CD14-positive monocyte (primary cell): ENCODE results near the gene TMEM132D. TPM values are rescaled to one million over a fixed set of nuclear protein-coding genes. Genes with fewer than 3 reads are reported as not detected.
A peak's percentile ranks its signal among the peaks of the same experiment; 100 is the strongest.

Experiments used
- DNase-seq, 3 donors: peaks; one replicate each; pipeline ENCODE4 v3.0.0-alpha.2; 2011 to 2022
- H2AFZ ChIP-seq: 2 replicates; pipeline ENCODE4 v1.6.0; 2012; ENCODE audit warnings: mild to moderate bottlenecking, low read depth, low read length, inconsistent platforms; ENCODE audit not compliant: insufficient read depth, poor library complexity, severe bottlenecking
- H3K27ac ChIP-seq, 2 donors: 1 replicate in 1 of 2; 2 replicates in 1 of 2; pipeline ENCODE4 v1.5.1; 2012 to 2013; ENCODE audit warnings: low read length in 2 of 2, control low read depth in 1 of 2, inconsistent platforms in 1 of 2, low read depth in 1 of 2, mild to moderate bottlenecking in 1 of 2
- H3K27me3 ChIP-seq, 2 donors: one replicate each; pipeline versions ENCODE4 v1.6.0 to v1.6.1; 2011 to 2013; ENCODE audit warnings: low read length in 2 of 2; ENCODE audit not compliant: control insufficient read depth in 2 of 2, insufficient read depth in 2 of 2
- H3K36me3 ChIP-seq, 2 donors: replicated peaks in 1 of 2; 1 replicate in 1 of 2; 2 replicates in 1 of 2; pipeline versions ENCODE4 v1.5.1 to v1.6.1; 2012 to 2013; ENCODE audit warnings: low read length in 2 of 2, control low read depth in 1 of 2, inconsistent platforms in 1 of 2, mild to moderate bottlenecking in 1 of 2; ENCODE audit not compliant: insufficient read depth in 2 of 2, control insufficient read depth in 1 of 2
- H3K4me1 ChIP-seq, 2 donors: 1 replicate in 1 of 2; 2 replicates in 1 of 2; pipeline versions ENCODE4 v1.5.1 to v1.6.1; 2012 to 2013; ENCODE audit warnings: low read length in 2 of 2, control low read depth in 1 of 2, inconsistent platforms in 1 of 2, mild to moderate bottlenecking in 1 of 2, moderate library complexity in 1 of 2; ENCODE audit not compliant: insufficient read depth in 2 of 2, control insufficient read depth in 1 of 2
- H3K4me2 ChIP-seq: replicated peaks from 2 replicates; pipeline ENCODE3; 2012; ENCODE audit warnings: low read length, moderate library complexity, mild to moderate bottlenecking; ENCODE audit not compliant: poor library complexity, severe bottlenecking; ENCODE audit errors: extremely low read depth
- H3K4me3 ChIP-seq, 3 experiments: fragments of 200-600 bp in 1 of 3; sonication (generic) in 1 of 3; replicated peaks in 1 of 3; 1 replicate in 2 of 3; 2 replicates in 1 of 3; pipeline ENCODE4 v1.5.1; 2011 to 2013; ENCODE audit warnings: low read length in 3 of 3, mild to moderate bottlenecking in 3 of 3, control low read depth in 2 of 3, low read depth in 2 of 3, inconsistent platforms in 1 of 3, moderate library complexity in 1 of 3
- H3K79me2 ChIP-seq: 2 replicates; pipeline ENCODE4 v1.6.0; 2012; ENCODE audit warnings: mild to moderate bottlenecking, control low read depth, inconsistent platforms, low read length, moderate library complexity; ENCODE audit not compliant: insufficient read depth
- H3K9ac ChIP-seq: 2 replicates; pipeline ENCODE4 v1.6.0; 2017; ENCODE audit warnings: low read length, mild to moderate bottlenecking; ENCODE audit not compliant: insufficient read depth, poor library complexity, severe bottlenecking
- H3K9me3 ChIP-seq, 2 donors: replicated peaks in 1 of 2; 1 replicate in 1 of 2; 2 replicates in 1 of 2; pipeline versions ENCODE4 v1.5.1 to v1.6.1; 2012 to 2013; ENCODE audit warnings: low read length in 2 of 2, control low read depth in 1 of 2; ENCODE audit not compliant: control insufficient read depth in 1 of 2, insufficient read depth in 1 of 2
- H4K20me1 ChIP-seq: 2 replicates; pipeline ENCODE4 v1.6.0; 2012; ENCODE audit warnings: mild to moderate bottlenecking, low read length, control low read depth, moderate library complexity; ENCODE audit not compliant: insufficient read depth
- H3K27ac Mint-ChIP-seq, 7 donors: one replicate each; pipeline ENCODE4 v1.8.0; 2020; ENCODE audit warnings: mild to moderate bottlenecking in 7 of 7, mixed read lengths in 7 of 7, moderate library complexity in 6 of 7, inconsistent platforms in 2 of 7
- H3K27me3 Mint-ChIP-seq, 3 donors: one replicate each; pipeline ENCODE4 v1.8.0; 2021 to 2022; ENCODE audit warnings: low read depth in 3 of 3, mild to moderate bottlenecking in 3 of 3, mixed read lengths in 3 of 3, moderate library complexity in 3 of 3, inconsistent platforms in 1 of 3
- H3K36me3 Mint-ChIP-seq, 2 donors: one replicate each; pipeline ENCODE4 v1.8.0; 2020; ENCODE audit warnings: mixed read lengths in 2 of 2, inconsistent platforms in 1 of 2, mild to moderate bottlenecking in 1 of 2
- H3K4me1 Mint-ChIP-seq: one replicate; pipeline ENCODE4 v1.8.0; 2020; ENCODE audit warnings: mild to moderate bottlenecking, mixed read lengths
- H3K4me3 Mint-ChIP-seq, 2 donors: one replicate each; pipeline ENCODE4 v1.8.0; 2020; ENCODE audit warnings: mild to moderate bottlenecking in 2 of 2, mixed read lengths in 2 of 2, moderate library complexity in 1 of 2
- H3K9me3 Mint-ChIP-seq, 7 donors: one replicate each; pipeline ENCODE4 v1.8.0; 2020 to 2022; ENCODE audit warnings: mixed read lengths in 7 of 7, mild to moderate bottlenecking in 6 of 7, moderate library complexity in 6 of 7, inconsistent platforms in 2 of 7
- CTCF ChIP-seq: fragments of 200-600 bp; IDR thresholded peaks from one replicate; pipeline ENCODE4 v1.8.0; 2022; ENCODE audit warnings: antibody characterized with exemption, mild to moderate bottlenecking
- WGBS: methylation state at CpG from one replicate; pipeline ENCODE4 v1.1.5; 2013; ENCODE audit warnings: missing lambda C conversion rate; ENCODE audit not compliant: insufficient coverage; 5-methylcytosine and 5-hydroxymethylcytosine counted together
- intact Hi-C, 2 donors: fragments of 100-400 bp; cut with micrococcal nuclease; formaldehyde crosslinking; loops; one replicate each; pipeline versions ENCODE4 v1.15.0 to v1.15.1; 2023
- polyA plus RNA-seq, 3 donors: library from polyadenylated mRNA; depleted of rRNA in 1 of 3; unstranded in 2 of 3; stranded (reverse) in 1 of 3; fragments of 300-500 nt in 2 of 3; fragments of >200 nt in 1 of 3; fragmentation: Illumina TruSeq in 2 of 3; gene quantifications; 1 replicate in 2 of 3; 2 replicates in 1 of 3; pipeline ENCODE4 v1.2.3, GENCODE V29; 2012 to 2021

TMEM132D gene
- polyA plus RNA-seq, 3 donors = 0.04 TPM; not detected in 2

DNA sequence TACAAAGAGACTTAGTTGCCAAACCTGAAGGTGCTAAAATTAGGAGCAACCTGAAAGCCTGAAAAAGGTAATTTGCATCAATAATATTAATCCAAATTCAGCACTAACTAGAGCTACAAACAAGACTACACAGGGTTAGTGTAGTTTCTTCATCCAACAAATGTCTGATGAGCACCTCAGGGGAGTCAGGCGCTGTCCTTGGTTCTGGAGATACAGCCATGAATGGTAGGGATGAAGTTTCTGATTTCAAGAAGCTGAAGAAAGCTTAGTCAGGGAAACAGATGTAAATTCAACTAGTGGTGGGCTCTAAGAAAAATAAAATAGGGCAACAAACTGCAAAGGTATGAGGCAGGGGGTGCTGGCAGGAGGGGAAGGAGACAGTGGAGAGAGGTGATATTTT is 784.3 kb downstream of the TMEM132D start:
- no peaks in the 10 kb centered on the region for H3K36me3 ChIP-seq
- H3K36me3 Mint-ChIP-seq = no peaks in the 10 kb centered on the region
- H3K79me2 ChIP-seq = no peaks in the 10 kb centered on the region
- WGBS = 75% methylated on average over 1 of the region's 1 CpG
- no peaks in the 10 kb centered on the region for H3K4me1 ChIP-seq
- no peaks in the 10 kb centered on the region for H3K4me1 Mint-ChIP-seq
- peaks cover 0 to 2% (median 1%) of the 10 kb centered on the region in 3 donors for H3K27me3 Mint-ChIP-seq
- H4K20me1 ChIP-seq = no peaks in the 10 kb centered on the region
- H3K4me3 Mint-ChIP-seq = no peak overlapping the region
- DNase-seq = no peak
- no peak overlapping the region for H3K9ac ChIP-seq
- TF ChIP-seq CTCF = no peak
- peaks cover 0 to 7% (median 0%) of the 10 kb centered on the region in 7 donors for H3K9me3 Mint-ChIP-seq
- no peak overlapping the region for H3K4me2 ChIP-seq
- no peak overlapping the region for H3K27ac Mint-ChIP-seq
- H3K27ac ChIP-seq = no peak overlapping the region
- intact Hi-C loops = no loop called here
- H3K9me3 ChIP-seq = no peaks in the 10 kb centered on the region
- H3K4me3 ChIP-seq = no peak overlapping the region
- H3K27me3 ChIP-seq = no peaks in the 10 kb centered on the region
- H2AFZ ChIP-seq = no peak overlapping the region

DNA sequence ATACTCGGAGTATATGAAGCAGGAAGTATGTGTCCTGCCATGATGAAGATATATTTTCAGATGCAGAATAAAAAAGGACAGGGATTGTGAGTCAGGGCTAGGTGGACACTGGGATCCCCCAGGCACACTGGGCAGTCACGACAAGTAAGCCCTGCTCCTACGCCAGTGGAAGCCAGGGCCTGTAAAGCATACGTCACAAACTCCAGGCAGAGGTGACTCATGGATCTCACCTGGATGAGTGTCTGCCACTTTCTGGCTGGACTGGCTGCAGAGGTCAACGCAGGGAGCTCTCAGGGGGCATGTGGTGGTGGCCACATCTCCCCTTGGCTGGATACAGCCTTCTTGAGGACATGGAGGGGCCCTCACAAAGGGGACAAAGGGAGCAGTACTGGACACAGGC is 788.3 kb downstream of the TMEM132D start:
- H3K27ac Mint-ChIP-seq = peak overlapping the region in 1 of 7 donors; percentile 51
- no peak overlapping the region for H3K4me3 ChIP-seq
- no peak for DNase-seq
- no peaks in the 10 kb centered on the region for H3K27me3 ChIP-seq
- H3K36me3 ChIP-seq = no peaks in the 10 kb centered on the region
- no peak overlapping the region for H3K9ac ChIP-seq
- WGBS = 86% methylated on average over 5 of the region's 5 CpGs
- no peaks in the 10 kb centered on the region for H3K4me1 Mint-ChIP-seq
- peaks cover 0 to 2% (median 0%) of the 10 kb centered on the region in 3 donors for H3K27me3 Mint-ChIP-seq
- H4K20me1 ChIP-seq = no peaks in the 10 kb centered on the region
- no peak overlapping the region for H2AFZ ChIP-seq
- H3K4me2 ChIP-seq = no peak overlapping the region
- no peaks in the 10 kb centered on the region for H3K36me3 Mint-ChIP-seq
- TF ChIP-seq CTCF = no peak
- H3K4me1 ChIP-seq = no peaks in the 10 kb centered on the region
- intact Hi-C loops = no loop called here
- H3K9me3 Mint-ChIP-seq = peaks cover 2 to 13% (median 3%) of the 10 kb centered on the region in 7 donors
- no peaks in the 10 kb centered on the region for H3K79me2 ChIP-seq
- no peak overlapping the region for H3K4me3 Mint-ChIP-seq
- H3K9me3 ChIP-seq = peaks cover 0 to 4% of the 10 kb centered on the region in 2 donors
- no peak overlapping the region for H3K27ac ChIP-seq
